Measurements from ENCODE around the gene ENAH.

DNA sequence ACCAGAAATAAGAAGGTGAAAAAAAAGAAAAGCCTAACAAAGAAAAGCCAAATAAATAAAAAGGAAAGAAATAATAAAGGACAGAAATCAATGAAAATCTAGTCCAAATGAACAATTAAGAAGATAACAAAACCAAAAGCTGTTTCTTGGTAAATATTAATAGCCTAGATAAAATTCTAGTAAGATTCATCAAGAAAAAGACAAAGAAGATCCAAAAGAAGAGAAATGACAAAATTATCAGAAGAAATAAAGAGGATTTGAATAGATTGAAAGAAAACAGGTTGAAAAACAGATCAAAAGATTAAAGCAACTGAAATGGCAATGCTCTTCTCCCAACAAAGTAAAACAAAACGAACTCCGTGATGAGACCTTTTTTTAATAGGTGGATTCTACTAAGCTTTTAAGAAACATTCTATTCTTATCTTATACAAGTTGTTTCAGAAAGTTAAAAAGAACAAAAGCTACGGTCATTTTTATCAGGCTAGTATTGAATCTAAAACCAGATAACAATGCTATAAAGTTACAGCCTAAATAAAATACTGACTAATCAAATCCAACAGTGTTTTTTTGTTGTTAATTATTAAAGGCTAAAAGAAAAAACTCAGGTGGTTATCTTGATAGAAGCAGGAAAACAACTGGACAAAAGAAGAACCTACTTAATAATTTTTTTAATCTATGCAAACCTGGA is 50.9 kb downstream of the ENAH start:
- TF ChIP-seq EZH2 (IDR thresholded peaks at IDR 0.05; ENCODE audit: low read length, missing control alignments) = no peak
- TF ChIP-seq, protein P1, sequence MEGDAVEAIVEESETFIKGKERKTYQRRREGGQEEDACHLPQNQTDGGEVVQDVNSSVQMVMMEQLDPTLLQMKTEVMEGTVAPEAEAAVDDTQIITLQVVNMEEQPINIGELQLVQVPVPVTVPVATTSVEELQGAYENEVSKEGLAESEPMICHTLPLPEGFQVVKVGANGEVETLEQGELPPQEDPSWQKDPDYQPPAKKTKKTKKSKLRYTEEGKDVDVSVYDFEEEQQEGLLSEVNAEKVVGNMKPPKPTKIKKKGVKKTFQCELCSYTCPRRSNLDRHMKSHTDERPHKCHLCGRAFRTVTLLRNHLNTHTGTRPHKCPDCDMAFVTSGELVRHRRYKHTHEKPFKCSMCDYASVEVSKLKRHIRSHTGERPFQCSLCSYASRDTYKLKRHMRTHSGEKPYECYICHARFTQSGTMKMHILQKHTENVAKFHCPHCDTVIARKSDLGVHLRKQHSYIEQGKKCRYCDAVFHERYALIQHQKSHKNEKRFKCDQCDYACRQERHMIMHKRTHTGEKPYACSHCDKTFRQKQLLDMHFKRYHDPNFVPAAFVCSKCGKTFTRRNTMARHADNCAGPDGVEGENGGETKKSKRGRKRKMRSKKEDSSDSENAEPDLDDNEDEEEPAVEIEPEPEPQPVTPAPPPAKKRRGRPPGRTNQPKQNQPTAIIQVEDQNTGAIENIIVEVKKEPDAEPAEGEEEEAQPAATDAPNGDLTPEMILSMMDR (conservative IDR thresholded peaks at IDR 0.05 in 1 of 2, IDR thresholded peaks at IDR 0.05 in 1 of 2; ENCODE audit: low read depth in 1 of 2, low read length in 2 of 2) = no peak

Data from fibroblast of lung (primary cell).